DOHH2 (cell line): ENCODE data around the gene NEDD4L.

Source experiments
- H3F3A ChIP-seq: fragments of 200-600 bp; sonication (generic), shearing (Covaris generic); 2 replicates; pipeline ENCODE4 v1.6.0; 2016; ENCODE audit warnings: antibody characterized with exemption, mild to moderate bottlenecking; ENCODE audit not compliant: control insufficient read depth, insufficient read depth
- H3K27ac ChIP-seq: fragments of 200-600 bp; sonication (generic); 2 replicates; pipeline ENCODE4 v1.5.1; 2014; ENCODE audit warnings: low read depth, mild to moderate bottlenecking, low read length, moderate library complexity
- H3K27me3 ChIP-seq: fragments of 200-600 bp; sonication (generic); 2 replicates; pipeline ENCODE4 v1.6.1; 2014; ENCODE audit warnings: mild to moderate bottlenecking, low read length, mixed read lengths; ENCODE audit not compliant: control insufficient read depth
- H3K36me3 ChIP-seq: fragments of 200-600 bp; sonication (generic); 2 replicates; pipeline ENCODE4 v1.6.1; 2014; ENCODE audit warnings: mild to moderate bottlenecking, low read length, moderate library complexity, mixed read lengths; ENCODE audit not compliant: control insufficient read depth
- H3K4me1 ChIP-seq: fragments of 200-600 bp; sonication (generic); 2 replicates; pipeline ENCODE4 v1.6.1; 2014; ENCODE audit warnings: mild to moderate bottlenecking, low read length, mixed read lengths; ENCODE audit not compliant: control insufficient read depth
- H3K4me2 ChIP-seq: fragments of 200-600 bp; sonication (generic); 2 replicates; pipeline ENCODE4 v1.6.0; 2014; ENCODE audit warnings: mild to moderate bottlenecking, low read length, moderate library complexity
- H3K4me3 ChIP-seq: fragments of 200-600 bp; sonication (generic); 2 replicates; pipeline ENCODE4 v1.5.1; 2014; ENCODE audit warnings: mild to moderate bottlenecking, low read length, mixed read lengths
- H3K79me2 ChIP-seq: fragments of 200-600 bp; sonication (generic); 2 replicates; pipeline ENCODE4 v1.6.1; 2014; ENCODE audit warnings: mild to moderate bottlenecking, low read length, mixed read lengths; ENCODE audit not compliant: control insufficient read depth
- H3K9me2 ChIP-seq: fragments of 200-600 bp; sonication (generic); replicated peaks from 2 replicates; pipeline ENCODE4 v1.6.1; 2014; ENCODE audit warnings: mild to moderate bottlenecking, low read length, mixed read lengths; ENCODE audit not compliant: control insufficient read depth
- H3K9me3 ChIP-seq: fragments of 200-600 bp; sonication (generic); 2 replicates; pipeline ENCODE4 v1.6.1; 2014; ENCODE audit warnings: antibody characterized with exemption, low read length, mixed read lengths; ENCODE audit not compliant: control insufficient read depth, insufficient read depth
- H4K20me1 ChIP-seq: fragments of 200-600 bp; sonication (generic); 2 replicates; pipeline ENCODE4 v1.6.0; 2014; ENCODE audit warnings: low read depth, mild to moderate bottlenecking, antibody characterized with exemption, low read length, moderate library complexity; ENCODE audit not compliant: control insufficient read depth, insufficient read depth
- EZH2phosphoT487 ChIP-seq: fragments of 200-600 bp; sonication (generic); IDR thresholded peaks from 2 replicates; pipeline ENCODE4 v1.6.1; 2017; ENCODE audit warnings: borderline replicate concordance, mild to moderate bottlenecking, antibody characterized with exemption, low read length, moderate library complexity, mixed read lengths
- TF ChIP-seq, protein P1 (sequence below): fragments of 200-600 bp; sonication (generic); IDR thresholded peaks from one replicate; pipeline ENCODE4 v1.5.1; 2014; ENCODE audit warnings: antibody characterized with exemption, mild to moderate bottlenecking, low read depth, low read length; ENCODE audit not compliant: poor library complexity, severe bottlenecking

Gene NEDD4L

DNA sequence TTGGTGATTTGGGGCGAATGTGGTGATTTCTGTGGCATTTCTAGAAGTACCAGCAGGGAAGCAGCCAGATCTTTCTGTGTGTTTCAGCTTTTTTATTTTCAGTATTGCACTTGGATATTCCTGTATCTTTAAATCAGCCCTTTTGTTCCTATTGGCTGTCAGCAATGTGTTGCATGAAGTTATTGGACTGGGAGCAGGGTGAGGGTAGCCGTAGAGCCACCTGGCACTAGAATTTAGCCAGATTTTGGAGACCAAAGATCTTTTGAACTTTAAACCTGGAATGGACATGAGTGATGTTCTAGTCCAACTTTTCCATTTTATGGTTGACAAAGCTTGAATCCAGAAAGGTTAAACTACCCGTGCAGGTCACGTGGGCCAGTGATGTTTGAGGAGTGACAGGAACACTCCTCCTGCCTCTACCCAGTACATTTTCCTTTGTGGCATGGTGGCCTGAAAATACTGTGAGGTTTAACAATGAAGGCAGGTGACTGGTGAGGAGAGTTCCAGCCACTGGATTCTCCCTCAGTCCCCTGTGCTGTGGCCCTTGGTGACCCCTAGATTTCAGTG lies 122.3 kb downstream of the NEDD4L start:
- TF ChIP-seq EZH2phosphoT487 = no peak
- TF ChIP-seq, protein P1, sequence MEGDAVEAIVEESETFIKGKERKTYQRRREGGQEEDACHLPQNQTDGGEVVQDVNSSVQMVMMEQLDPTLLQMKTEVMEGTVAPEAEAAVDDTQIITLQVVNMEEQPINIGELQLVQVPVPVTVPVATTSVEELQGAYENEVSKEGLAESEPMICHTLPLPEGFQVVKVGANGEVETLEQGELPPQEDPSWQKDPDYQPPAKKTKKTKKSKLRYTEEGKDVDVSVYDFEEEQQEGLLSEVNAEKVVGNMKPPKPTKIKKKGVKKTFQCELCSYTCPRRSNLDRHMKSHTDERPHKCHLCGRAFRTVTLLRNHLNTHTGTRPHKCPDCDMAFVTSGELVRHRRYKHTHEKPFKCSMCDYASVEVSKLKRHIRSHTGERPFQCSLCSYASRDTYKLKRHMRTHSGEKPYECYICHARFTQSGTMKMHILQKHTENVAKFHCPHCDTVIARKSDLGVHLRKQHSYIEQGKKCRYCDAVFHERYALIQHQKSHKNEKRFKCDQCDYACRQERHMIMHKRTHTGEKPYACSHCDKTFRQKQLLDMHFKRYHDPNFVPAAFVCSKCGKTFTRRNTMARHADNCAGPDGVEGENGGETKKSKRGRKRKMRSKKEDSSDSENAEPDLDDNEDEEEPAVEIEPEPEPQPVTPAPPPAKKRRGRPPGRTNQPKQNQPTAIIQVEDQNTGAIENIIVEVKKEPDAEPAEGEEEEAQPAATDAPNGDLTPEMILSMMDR = no peak
- Histone ChIP-seq H3K27ac (no peak overlapping the region), H3F3A (no peaks in the 10 kb centered on the region)

DNA sequence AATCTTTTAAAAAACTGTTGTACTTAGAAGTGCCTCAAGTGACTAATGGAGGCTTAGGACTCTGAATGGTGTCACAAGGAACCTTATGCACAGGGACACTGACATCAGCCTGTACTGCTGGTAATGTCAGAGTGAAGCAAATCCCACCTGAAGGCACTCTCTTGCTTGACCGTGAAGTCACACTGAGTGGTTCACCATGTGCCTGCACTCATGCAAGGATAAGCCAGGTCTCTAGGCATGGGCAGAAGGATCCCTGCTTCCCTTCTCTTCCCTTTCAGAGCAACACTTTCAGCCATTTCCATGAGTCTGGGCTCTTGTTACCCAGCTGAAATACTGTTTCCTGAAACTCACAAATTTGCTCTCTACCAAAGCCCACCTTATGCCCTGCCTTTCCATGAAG lies 123.0 kb downstream of the NEDD4L start:
- Histone ChIP-seq H4K20me1 (no peaks in the 10 kb centered on the region), H3K4me2 (no peak overlapping the region), H3K36me3 (peaks cover 6% of the 10 kb centered on the region; the same call in 1 of the 2 replicates), H3K9me3 (no peaks in the 10 kb centered on the region), H3K4me3 (no peak overlapping the region), H3K79me2 (0 out of 2 replicates have a peak, but pooled peaks cover 3% of the 10 kb centered on the region), H3K4me1 (no peaks in the 10 kb centered on the region), H3K9me2 (no peaks in the 10 kb centered on the region), H3K27ac (no peak overlapping the region), H3F3A (no peaks in the 10 kb centered on the region), H3K27me3 (no peaks in the 10 kb centered on the region)
- TF ChIP-seq, protein P1 = no peak
- TF ChIP-seq EZH2phosphoT487 = no peak

More for the DNA sequence above, 122.3 kb downstream of the NEDD4L start:
- Histone ChIP-seq H3K4me1 (no peaks in the 10 kb centered on the region), H3K9me3 (no peaks in the 10 kb centered on the region), H3K9me2 (no peaks in the 10 kb centered on the region), H3K36me3 (peaks cover 6% of the 10 kb centered on the region; the same call in 1 of the 2 replicates), H3K4me2 (no peak overlapping the region), H3K27me3 (no peaks in the 10 kb centered on the region), H3K79me2 (0 out of 2 replicates have a peak, but pooled peaks cover 5% of the 10 kb centered on the region), H4K20me1 (no peaks in the 10 kb centered on the region), H3K4me3 (no peak overlapping the region)

DNA sequence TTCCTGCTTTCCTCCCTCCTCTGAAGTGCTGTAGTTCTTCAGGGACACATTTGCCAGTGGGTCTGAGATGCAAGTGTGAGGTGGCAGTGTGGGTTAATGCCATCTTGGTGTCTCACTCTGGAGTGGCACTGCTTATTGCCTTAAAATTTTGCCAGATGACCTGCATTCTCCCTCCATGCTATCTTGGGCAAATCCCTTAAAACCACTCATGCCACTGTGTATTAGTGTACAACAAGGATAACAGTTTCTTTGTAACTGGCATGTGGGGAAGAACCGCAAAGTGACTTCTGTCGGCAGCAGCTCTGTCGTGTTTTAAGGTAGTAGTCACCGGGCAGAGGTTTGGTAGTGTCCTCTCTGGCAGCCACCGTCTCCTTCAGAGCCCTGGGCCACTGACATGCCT lies 124.2 kb downstream of the NEDD4L start:
- Histone ChIP-seq H3K4me3 (no peak overlapping the region), H3K4me2 (no peak overlapping the region), H3K36me3 (peaks cover 6% of the 10 kb centered on the region; the same call in 1 of the 2 replicates), H4K20me1 (no peaks in the 10 kb centered on the region), H3K9me2 (no peaks in the 10 kb centered on the region), H3K4me1 (no peaks in the 10 kb centered on the region), H3K27me3 (no peaks in the 10 kb centered on the region), H3K79me2 (0 out of 2 replicates have a peak, but pooled peaks cover 2% of the 10 kb centered on the region), H3K9me3 (no peaks in the 10 kb centered on the region), H3F3A (no peaks in the 10 kb centered on the region), H3K27ac (no peak overlapping the region)
- no peak for TF ChIP-seq EZH2phosphoT487
- TF ChIP-seq, protein P1 = no peak
